GM12878 (cell line): ENCODE measurements around the gene PRKG1. TPM values are rescaled to one million over a fixed set of nuclear protein-coding genes. Genes with fewer than 3 reads are reported as not detected.

ENCODE experiments used
- ATAC-seq: fragments of 200-7000 bp; cut with Tn5 transposase; 3 replicates; pipeline ENCODE4 v1.9.1; 2020; ENCODE audit warnings: mild to moderate bottlenecking, moderate library complexity
- BruUV-seq: library from RNA; stranded (reverse); fragments of 400-500 nt; replicated peaks from 2 replicates; lab custom pipeline; 2021; lab: Mats Ljungman, UMichigan
- CTCF ChIA-PET: fragments of 300-600 bp; sonication (Branson Sonifier 250); formaldehyde crosslinking; extraction: SDS; loops from one replicate; lab custom pipeline; 2021; ENCODE audit warnings: inconsistent platforms; lab: Yijun Ruan, JAX
- POLR2A ChIA-PET: fragments of 350-600 bp; formaldehyde crosslinking; extraction: SDS; loops from one replicate; lab custom pipeline; 2021; ENCODE audit warnings: inconsistent platforms; lab: Charles Lee
- RAD21 ChIA-PET: fragments of 300-600 bp; sonication (Branson Sonifier 250); formaldehyde crosslinking; loops from one replicate; lab custom pipeline; 2023; ENCODE audit warnings: antibody characterized with exemption; ENCODE audit not compliant: unreplicated experiment; lab: Charles Lee
- SMC1A ChIA-PET: fragments of 300-600 bp; sonication (Branson Sonifier 250); formaldehyde crosslinking; loops from one replicate; lab custom pipeline; 2023; ENCODE audit not compliant: unreplicated experiment, uncharacterized antibody; lab: Charles Lee
- DNase-seq: peaks from one replicate; pipeline ENCODE4 v3.0.0-alpha.2; 2011; ENCODE audit warnings: low read depth, low spot score
- FAIRE-seq: peaks from 3 replicates; lab custom pipeline; 2011; peaks lifted over from hg19 to GRCh38; lab: Jason Lieb, UNC
- H2AFZ ChIP-seq: 2 replicates; pipeline ENCODE4 v1.6.0; 2011; ENCODE audit warnings: low read depth, low read length, control low read depth; ENCODE audit not compliant: control insufficient read depth
- H3K27ac ChIP-seq: 2 replicates; pipeline ENCODE4 v1.5.1; 2011; ENCODE audit warnings: control low read depth; ENCODE audit not compliant: control insufficient read depth, insufficient read depth
- H3K27me3 ChIP-seq, 2 experiments: replicated peaks in 1 of 2; 2 replicates each; pipeline versions ENCODE4 v1.6.0 to v1.6.1; 2011; ENCODE audit warnings: low read length in 1 of 2; ENCODE audit not compliant: control insufficient read depth in 2 of 2, insufficient read depth in 2 of 2
- H3K36me3 ChIP-seq, 2 experiments: 2 replicates each; pipeline ENCODE4 v1.5.1; 2011; ENCODE audit warnings: low read length in 1 of 2; ENCODE audit not compliant: control insufficient read depth in 2 of 2, insufficient read depth in 2 of 2
- H3K4me1 ChIP-seq: 2 replicates; pipeline ENCODE4 v1.6.1; 2011; ENCODE audit warnings: mild to moderate bottlenecking, low read length, moderate library complexity, mixed read lengths; ENCODE audit not compliant: control insufficient read depth, insufficient read depth
- H3K4me2 ChIP-seq: 2 replicates; pipeline ENCODE4 v1.6.0; 2011; ENCODE audit warnings: control low read depth; ENCODE audit not compliant: control insufficient read depth, insufficient read depth
- H3K4me3 ChIP-seq: fragments of 200-600 bp; sonication (generic); 2 replicates; pipeline ENCODE4 v1.5.1; 2016
- H3K79me2 ChIP-seq: 2 replicates; pipeline ENCODE4 v1.6.0; 2011; ENCODE audit warnings: low read length; ENCODE audit not compliant: control insufficient read depth, insufficient read depth
- H3K9ac ChIP-seq: 2 replicates; pipeline ENCODE4 v1.8.0; 2011; ENCODE audit warnings: low read length, control low read depth, mixed read lengths; ENCODE audit not compliant: control insufficient read depth, insufficient read depth
- H3K9me3 ChIP-seq: replicated peaks from 3 replicates; pipeline ENCODE4 v1.5.1; 2011; ENCODE audit warnings: mild to moderate bottlenecking, low read length; ENCODE audit not compliant: control insufficient read depth, insufficient read depth
- H4K20me1 ChIP-seq: 2 replicates; pipeline ENCODE4 v1.6.0; 2011; ENCODE audit not compliant: control insufficient read depth, insufficient read depth
- ASH2L ChIP-seq: fragments of 300-600, 200-600 bp; sonication (generic); IDR thresholded peaks from 2 replicates; pipeline ENCODE4 v1.6.1; 2017; ENCODE audit warnings: low read depth, mild to moderate bottlenecking, borderline replicate concordance
- BACH1 ChIP-seq: fragments of 450-650 bp; IDR thresholded peaks from 2 replicates; pipeline ENCODE4 v1.6.1; 2017; ENCODE audit warnings: mild to moderate bottlenecking, borderline replicate concordance
- BHLHE40 ChIP-seq, 2 experiments: fragments of 450-650 bp in 1 of 2; IDR thresholded peaks; 2 replicates each; pipeline ENCODE4 v1.6.1; 2011 to 2017; ENCODE audit warnings: low read depth in 2 of 2, borderline replicate concordance in 1 of 2, improper control_type of control experiment in 1 of 2, low read length in 1 of 2, mild to moderate bottlenecking in 1 of 2
- FOS ChIP-seq: IDR thresholded peaks from 3 replicates; pipeline ENCODE4 v1.6.1; 2011; ENCODE audit warnings: borderline replicate concordance; ENCODE audit not compliant: insufficient read length; ENCODE audit errors: extremely low read depth
- FOXK2 ChIP-seq: fragments of 450-650 bp; IDR thresholded peaks from 2 replicates; pipeline ENCODE4 v1.6.1; 2017; ENCODE audit warnings: mild to moderate bottlenecking, moderate library complexity
- JUND ChIP-seq: IDR thresholded peaks from 2 replicates; pipeline ENCODE4 v1.6.1; 2012; ENCODE audit warnings: low read depth, mild to moderate bottlenecking, low read length, improper control_type of control experiment, moderate library complexity
- LARP7 ChIP-seq: fragments of 450-650 bp; IDR thresholded peaks from 2 replicates; pipeline ENCODE4 v1.6.1; 2017; ENCODE audit warnings: mild to moderate bottlenecking
- MEF2A ChIP-seq: IDR thresholded peaks from 2 replicates; pipeline ENCODE4 v1.6.1; 2011; ENCODE audit warnings: low read depth, mild to moderate bottlenecking, low read length, moderate library complexity; ENCODE audit not compliant: insufficient read depth
- NBN ChIP-seq: fragments of 450-650 bp; IDR thresholded peaks from 2 replicates; pipeline ENCODE4 v1.6.1; 2016
- NFIC ChIP-seq: IDR thresholded peaks from 2 replicates; pipeline ENCODE4 v1.6.1; 2012; ENCODE audit warnings: low read depth, mild to moderate bottlenecking, inconsistent platforms, low read length, moderate library complexity
- RELA ChIP-seq: fragments of 450-650 bp; IDR thresholded peaks from 2 replicates; pipeline ENCODE4 v1.8.0; 2014; ENCODE audit warnings: borderline replicate concordance; ENCODE audit not compliant: partially characterized antibody
- SIX5 ChIP-seq: IDR thresholded peaks from 2 replicates; pipeline ENCODE4 v1.6.1; 2011; ENCODE audit warnings: mild to moderate bottlenecking, low read depth, low read length, moderate library complexity; ENCODE audit not compliant: severe bottlenecking
- SMAD1 ChIP-seq: fragments of 450-650 bp; IDR thresholded peaks from 2 replicates; pipeline ENCODE4 v1.6.1; 2018; ENCODE audit warnings: mild to moderate bottlenecking, low read depth; ENCODE audit not compliant: partially characterized antibody
- SREBF1 ChIP-seq: IDR thresholded peaks from 2 replicates; pipeline ENCODE4 v1.6.1; 2012; ENCODE audit warnings: mild to moderate bottlenecking, low read length
- SRF ChIP-seq, 2 experiments: IDR thresholded peaks; 2 replicates each; pipeline ENCODE4 v1.6.1; 2011; ENCODE audit warnings: low read depth in 2 of 2, low read length in 2 of 2, mild to moderate bottlenecking in 1 of 2, moderate library complexity in 1 of 2
- TAF1 ChIP-seq: IDR thresholded peaks from 2 replicates; pipeline ENCODE4 v1.6.1; 2011; ENCODE audit warnings: mild to moderate bottlenecking, low read depth, low read length, borderline replicate concordance
- ZNF24 ChIP-seq: fragments of 450-650 bp; IDR thresholded peaks from 2 replicates; pipeline ENCODE4 v1.6.1; 2017; ENCODE audit warnings: antibody characterized with exemption, mild to moderate bottlenecking
- WGBS: methylation state at CpG from one replicate; pipeline ENCODE4 v1.1.6; 2016; ENCODE audit warnings: low lambda C conversion rate; ENCODE audit not compliant: insufficient replicate concordance, insufficient coverage; ENCODE audit errors: missing lambda C conversion rate; 5-methylcytosine and 5-hydroxymethylcytosine counted together
- in situ Hi-C: fragments of 300-500 bp; cut with MboI; formaldehyde crosslinking; loops from 9 replicates; pipeline ENCODE4 v1.14.3; 2018; ENCODE audit warnings: mixed read lengths
- intact Hi-C: fragments of 100-400 bp; cut with micrococcal nuclease; formaldehyde crosslinking; loops from one replicate; pipeline ENCODE4 v1.14.2; 2022; ENCODE audit not compliant: unreplicated experiment
- polyA plus RNA-seq, 11 experiments: library from polyadenylated mRNA; depleted of rRNA in 4 of 11; unstranded in 6 of 11; stranded (reverse) in 5 of 11; fragments of >200 nt; fragmentation: Nextera tagmentation in 4 of 11; fragmentation: Illumina TruSeq in 1 of 11; extraction: Ambion mirVana in 4 of 11; extraction: Trizol in 1 of 11; gene quantifications; 1 replicate in 1 of 11; 2 replicates in 10 of 11; pipeline versions ENCODE4 v1.2.1 to v1.2.3, GENCODE V29; 2011 to 2016; ENCODE audit warnings: inconsistent platforms in 2 of 11, missing spikeins in 2 of 11, low read depth in 1 of 11
- total RNA-seq, 4 experiments: library from RNA; depleted of rRNA in 3 of 4; stranded (reverse); fragments of >200 nt in 3 of 4; fragmentation: Illumina TruSeq in 1 of 4; extraction: Trizol in 1 of 4; gene quantifications; 2 replicates each; pipeline versions ENCODE4 v1.2.1 to v1.2.3, GENCODE V29; 2013 to 2021
- TF ChIP-seq, protein P1 (sequence below): fragments of 450-650 bp; IDR thresholded peaks from 2 replicates; pipeline ENCODE4 v1.6.1; 2014; ENCODE audit warnings: mild to moderate bottlenecking

Gene PRKG1
- total and polyA plus RNA-seq, 10 of the 15 experiments (the other 5 are each of a cell fraction or from before 2014, with no cell fraction given): 0.04 to 0.05 TPM; not detected in 8

DNA sequence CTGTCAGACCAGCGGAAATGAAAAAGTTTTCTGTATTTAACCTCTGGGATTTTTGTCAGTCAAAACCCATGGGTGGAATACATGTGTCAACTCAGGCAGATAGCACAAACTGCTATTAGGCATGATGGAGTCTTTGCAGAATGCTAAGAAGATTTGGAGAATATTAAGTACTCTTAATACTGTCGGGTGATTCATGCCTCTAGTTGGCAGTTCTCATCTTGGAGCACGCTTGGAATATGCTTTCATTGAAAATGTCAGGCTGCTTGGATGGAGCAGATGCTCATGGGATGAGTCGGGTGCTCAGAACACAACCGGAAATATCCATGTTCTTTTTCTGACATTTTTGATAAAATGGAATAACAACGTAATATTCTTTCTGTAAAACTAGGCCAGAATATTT is 27.6 kb upstream of the PRKG1 start:
- no peaks in the 10 kb centered on the region for H4K20me1 ChIP-seq
- no peaks in the 10 kb centered on the region for H3K27me3 ChIP-seq
- H3K27ac ChIP-seq: no peak overlapping the region
- DNase-seq (no peak), FAIRE-seq (no peak), ATAC-seq (no peak)
- no peak overlapping the region for H3K4me2 ChIP-seq
- no peaks in the 10 kb centered on the region for H3K9me3 ChIP-seq
- CTCF ChIA-PET: no interaction called here
- no TSS peak for BruUV-seq
- in situ Hi-C loops (no loop called here), intact Hi-C loops (no loop called here)
- H3K4me1 ChIP-seq: no peaks in the 10 kb centered on the region
- H2AFZ ChIP-seq: no peak overlapping the region
- POLR2A ChIA-PET: no interaction called here
- 24% methylated on average over 6 of the region's 6 CpGs for WGBS
- no peaks in the 10 kb centered on the region for H3K79me2 ChIP-seq
- RAD21 ChIA-PET: no interaction called here
- TF ChIP-seq, protein P1, sequence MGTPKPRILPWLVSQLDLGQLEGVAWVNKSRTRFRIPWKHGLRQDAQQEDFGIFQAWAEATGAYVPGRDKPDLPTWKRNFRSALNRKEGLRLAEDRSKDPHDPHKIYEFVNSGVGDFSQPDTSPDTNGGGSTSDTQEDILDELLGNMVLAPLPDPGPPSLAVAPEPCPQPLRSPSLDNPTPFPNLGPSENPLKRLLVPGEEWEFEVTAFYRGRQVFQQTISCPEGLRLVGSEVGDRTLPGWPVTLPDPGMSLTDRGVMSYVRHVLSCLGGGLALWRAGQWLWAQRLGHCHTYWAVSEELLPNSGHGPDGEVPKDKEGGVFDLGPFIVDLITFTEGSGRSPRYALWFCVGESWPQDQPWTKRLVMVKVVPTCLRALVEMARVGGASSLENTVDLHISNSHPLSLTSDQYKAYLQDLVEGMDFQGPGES: no peak
- no peak for TF ChIP-seq SMAD1
- TF ChIP-seq FOS: no peak
- no peak for TF ChIP-seq JUND
- no peaks in the 10 kb centered on the region for H3K36me3 ChIP-seq
- no peak overlapping the region for H3K9ac ChIP-seq
- SMC1A ChIA-PET: no interaction called here
- no peak overlapping the region for H3K4me3 ChIP-seq

DNA sequence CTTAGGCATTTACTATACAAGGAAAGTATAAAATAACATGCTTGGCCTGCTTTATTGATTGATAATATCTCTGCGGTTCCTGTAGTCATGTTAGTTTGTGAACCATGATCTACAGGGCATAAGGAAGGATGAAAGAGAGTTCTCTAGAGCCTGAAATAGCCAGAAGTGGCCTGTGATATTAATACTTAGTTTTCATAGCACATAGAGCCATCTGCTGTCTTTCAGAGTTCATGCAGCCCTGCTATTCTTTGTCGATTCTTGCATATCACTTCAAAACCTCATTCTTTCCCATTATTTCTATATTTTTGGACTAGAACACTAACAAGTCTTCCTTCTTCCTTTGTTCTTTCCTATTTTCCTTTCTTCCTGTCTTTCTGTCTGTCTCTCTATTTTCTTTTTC is 26.4 kb upstream of the PRKG1 start:
- Histone ChIP-seq H3K36me3 (no peaks in the 10 kb centered on the region), H3K9ac (no peak overlapping the region), H3K4me2 (no peak overlapping the region), H3K27ac (no peak overlapping the region), H3K9me3 (no peaks in the 10 kb centered on the region), H3K27me3 (no peaks in the 10 kb centered on the region), H4K20me1 (no peaks in the 10 kb centered on the region), H2AFZ (no peak overlapping the region), H3K79me2 (no peaks in the 10 kb centered on the region), H3K4me1 (no peaks in the 10 kb centered on the region), H3K4me3 (no peak overlapping the region)
- in situ Hi-C loops: no loop called here
- no TSS peak for BruUV-seq
- ATAC-seq (no peak), FAIRE-seq (no peak), DNase-seq (no peak)
- POLR2A ChIA-PET: no interaction called here
- RAD21 ChIA-PET: no interaction called here
- WGBS: 6% methylated on average over 2 of the region's 2 CpGs
- SMC1A ChIA-PET: interaction anchor here (0.9 kb wide), 1 partner anchor 15 kb away, joined by 4 read pairs; no protein-coding TSS in a partner anchor
- intact Hi-C loops: no loop called here
- CTCF ChIA-PET: no interaction called here
- TF ChIP-seq LARP7 (no peak), MEF2A (no peak), ASH2L (no peak), ZNF24 (no peak), BACH1 (no peak), SREBF1 (no peak), RELA (no peak), FOXK2 (no peak), NFIC (no peak), SIX5 (no peak), BHLHE40 (IDR thresholded peaks at IDR 0.05; ENCODE audit: borderline replicate concordance in 1 of 2, low read depth in 2 of 2, low read length in 1 of 2) (no peak), SRF (IDR thresholded peaks at IDR 0.05; ENCODE audit: low read depth in 2 of 2, low read length in 2 of 2) (no peak), NBN (no peak), TAF1 (no peak)
